MM.1S (cell line): ENCODE results near the gene CCL20.
"Not testable (repeated sequence)": the region's sequence is repeated elsewhere in the genome, so short reads cannot be mapped to it uniquely, and the experiment has no call there.

Source experiments
- DNase-seq: peaks from one replicate; pipeline ENCODE4 v3.0.0-alpha.2; 2015
- H2AFZ ChIP-seq: fragments of 300-600 bp; sonication (generic); 2 replicates; pipeline ENCODE4 v1.6.0; 2016; ENCODE audit warnings: antibody characterized with exemption, low read length
- H3F3A ChIP-seq: fragments of 300-600 bp; sonication (generic); 2 replicates; pipeline ENCODE4 v1.6.1; 2016; ENCODE audit warnings: mild to moderate bottlenecking, antibody characterized with exemption, low read length, moderate library complexity, mixed read lengths; ENCODE audit not compliant: insufficient read depth
- H3K27ac ChIP-seq: fragments of 300-600 bp; sonication (generic); 2 replicates; pipeline ENCODE4 v1.5.1; 2016; ENCODE audit warnings: mild to moderate bottlenecking, low read length
- H3K27me3 ChIP-seq: fragments of 300-600 bp; sonication (generic); replicated peaks from 2 replicates; pipeline ENCODE4 v1.6.0; 2016; ENCODE audit warnings: low read length; ENCODE audit not compliant: insufficient read depth
- H3K36me3 ChIP-seq: fragments of 300-600 bp; sonication (generic); replicated peaks from 2 replicates; pipeline ENCODE4 v1.6.1; 2016; ENCODE audit warnings: mild to moderate bottlenecking, low read length, mixed read lengths; ENCODE audit not compliant: insufficient read depth
- H3K4me1 ChIP-seq: fragments of 300-600 bp; sonication (generic); 2 replicates; pipeline ENCODE4 v1.6.1; 2016; ENCODE audit warnings: low read length, mixed read lengths
- H3K4me2 ChIP-seq: fragments of 300-600 bp; sonication (generic); 2 replicates; pipeline ENCODE4 v1.6.0; 2016; ENCODE audit warnings: low read depth, low read length
- H3K4me3 ChIP-seq: fragments of 300-600 bp; sonication (generic); 2 replicates; pipeline ENCODE4 v1.5.1; 2016; ENCODE audit warnings: low read length, mixed read lengths
- H3K79me2 ChIP-seq: fragments of 300-600 bp; sonication (generic); 2 replicates; pipeline ENCODE4 v1.6.1; 2016; ENCODE audit warnings: mixed run types, low read length, mixed read lengths
- H3K9ac ChIP-seq: fragments of 300-600 bp; sonication (generic); 2 replicates; pipeline ENCODE4 v1.6.1; 2016; ENCODE audit warnings: low read length, mixed read lengths
- H3K9me2 ChIP-seq: fragments of 300-600 bp; sonication (generic); replicated peaks from 2 replicates; pipeline ENCODE4 v1.6.1; 2016; ENCODE audit warnings: mild to moderate bottlenecking, low read length, mixed read lengths; ENCODE audit not compliant: insufficient read depth
- H3K9me3 ChIP-seq: fragments of 300-600 bp; sonication (generic); replicated peaks from 2 replicates; pipeline ENCODE4 v1.6.1; 2016; ENCODE audit warnings: mild to moderate bottlenecking, low read length, mixed read lengths; ENCODE audit not compliant: insufficient read depth
- H4K20me1 ChIP-seq: fragments of 300-600 bp; sonication (generic); 2 replicates; pipeline ENCODE4 v1.6.1; 2016; ENCODE audit warnings: mild to moderate bottlenecking, low read length, moderate library complexity, mixed read lengths; ENCODE audit not compliant: insufficient read depth
- CTCF ChIP-seq: fragments of 300-600 bp; sonication (generic); IDR thresholded peaks from 2 replicates; pipeline ENCODE4 v1.5.1; 2016; ENCODE audit warnings: antibody characterized with exemption, low read length, mixed read lengths
- EZH2 ChIP-seq: fragments of 300-600 bp; sonication (generic); optimal IDR thresholded peaks from 2 replicates; pipeline ENCODE3; 2017; ENCODE audit warnings: low read depth, mild to moderate bottlenecking, antibody characterized with exemption, low read length, mixed read lengths
- EZH2phosphoT487 ChIP-seq: fragments of 300-600 bp; sonication (generic); IDR thresholded peaks from 2 replicates; pipeline ENCODE4 v1.6.1; 2018; ENCODE audit warnings: antibody characterized with exemption, low read length

The CCL20 gene

GRCh38 chr2:227834916-227835650 lies 21.4 kb downstream of the CCL20 start:
- no peaks in the 10 kb centered on the region for H3K4me1 ChIP-seq
- no peaks in the 10 kb centered on the region for H3K36me3 ChIP-seq
- H3K9ac ChIP-seq, result no peak overlapping the region
- H3K79me2 ChIP-seq, result no peaks in the 10 kb centered on the region
- no peaks in the 10 kb centered on the region for H3F3A ChIP-seq
- DNase-seq, result no peak
- H3K9me3 ChIP-seq, result no peaks in the 10 kb centered on the region
- no peak overlapping the region for H3K4me3 ChIP-seq
- TF ChIP-seq EZH2 (no peak), EZH2phosphoT487 (no peak), CTCF (no peak)
- H3K27ac ChIP-seq, result no peak overlapping the region
- no peaks in the 10 kb centered on the region for H3K9me2 ChIP-seq
- H3K27me3 ChIP-seq, result no peaks in the 10 kb centered on the region
- H2AFZ ChIP-seq, result no peak overlapping the region
- no peaks in the 10 kb centered on the region for H4K20me1 ChIP-seq
- H3K4me2 ChIP-seq, result no peak overlapping the region

- not testable (repeated sequence) for H3K27ac ChIP-seq, H3K9me3 ChIP-seq, H3K9ac ChIP-seq, H2AFZ ChIP-seq, DNase-seq, H4K20me1 ChIP-seq, H3K79me2 ChIP-seq, H3K4me3 ChIP-seq, H3F3A ChIP-seq, H3K9me2 ChIP-seq, H3K27me3 ChIP-seq, H3K4me1 ChIP-seq, H3K4me2 ChIP-seq, H3K36me3 ChIP-seq
Measured at GRCh38 chr2:227839339-227840129, 25.9 kb downstream of the CCL20 start.

- Histone ChIP-seq H3K4me2 (no peak overlapping the region), H3K79me2 (no peaks in the 10 kb centered on the region), H3K9me2 (no peaks in the 10 kb centered on the region), H3K9me3 (no peaks in the 10 kb centered on the region), H3F3A (no peaks in the 10 kb centered on the region), H3K4me3 (no peak overlapping the region), H4K20me1 (no peaks in the 10 kb centered on the region), H2AFZ (no peak overlapping the region), H3K4me1 (no peaks in the 10 kb centered on the region), H3K27ac (no peak overlapping the region), H3K9ac (no peak overlapping the region), H3K27me3 (no peaks in the 10 kb centered on the region), H3K36me3 (no peaks in the 10 kb centered on the region)
- DNase-seq, result no peak
- TF ChIP-seq EZH2 (no peak), CTCF (no peak), EZH2phosphoT487 (no peak)
Measured at GRCh38 chr2:227846831-227847230, 33.2 kb downstream of the CCL20 start.

GRCh38 chr2:227848146-227848545 lies 34.5 kb downstream of the CCL20 start:
- DNase-seq, result no peak
- Histone ChIP-seq H4K20me1 (no peaks in the 10 kb centered on the region), H3K27me3 (no peaks in the 10 kb centered on the region), H3K4me3 (no peak overlapping the region), H3F3A (no peaks in the 10 kb centered on the region), H3K79me2 (no peaks in the 10 kb centered on the region), H2AFZ (no peak overlapping the region), H3K4me2 (no peak overlapping the region), H3K36me3 (no peaks in the 10 kb centered on the region), H3K9me2 (no peaks in the 10 kb centered on the region), H3K9me3 (no peaks in the 10 kb centered on the region), H3K4me1 (no peaks in the 10 kb centered on the region), H3K27ac (no peak overlapping the region), H3K9ac (no peak overlapping the region)
- TF ChIP-seq EZH2 (no peak), CTCF (no peak), EZH2phosphoT487 (no peak)
